SK-N-SH treated with all-trans-retinoic acid at 6 μM for 48 hours (cell line): ENCODE data around the gene HLF.

Experiments
- BACH2 ChIP-seq: fragments of 250-450 bp; sonication (Bioruptor Pico); IDR thresholded peaks from 2 replicates; pipeline ENCODE4 v1.9.0; 2021; ENCODE audit warnings: mild to moderate bottlenecking, borderline replicate concordance
- ISL1 ChIP-seq: fragments of 250-450 bp; sonication (Bioruptor Pico); IDR thresholded peaks from 2 replicates; pipeline ENCODE4 v2.1.2; 2022; ENCODE audit warnings: mild to moderate bottlenecking, moderate library complexity
- ZFP3 ChIP-seq: fragments of 250-450 bp; sonication (Bioruptor Pico); IDR thresholded peaks from 2 replicates; pipeline ENCODE4 v1.5.0; 2020; ENCODE audit warnings: mild to moderate bottlenecking, moderate library complexity
- TF ChIP-seq, protein P1 (sequence below): fragments of 250-450 bp; sonication (Bioruptor Pico); IDR thresholded peaks from 2 replicates; pipeline ENCODE4 v1.5.1; 2020; ENCODE audit warnings: low read depth, mild to moderate bottlenecking, moderate library complexity

DNA sequence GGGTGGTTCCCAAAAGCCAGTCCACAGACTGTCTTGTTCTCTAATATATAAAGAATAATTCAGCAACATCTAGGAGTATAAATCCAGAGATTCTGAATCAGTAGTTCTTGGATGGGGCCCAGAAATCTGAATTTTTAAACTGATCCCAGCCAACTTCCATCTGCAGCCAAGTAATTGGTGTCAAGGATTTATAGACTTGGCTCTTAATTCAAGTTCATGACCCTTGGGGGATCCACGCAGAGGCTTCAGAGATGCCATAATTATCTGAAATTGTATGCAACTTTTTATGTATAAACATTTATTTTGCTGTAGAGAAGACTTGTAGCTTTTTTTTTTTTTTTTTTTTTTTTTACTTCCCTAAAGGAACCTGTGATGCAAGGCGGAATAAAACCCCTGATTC lies 60.6 kb downstream of the HLF start:
- TF ChIP-seq ZFP3 (CRISPR knock-in tag) = no peak
- TF ChIP-seq ISL1 (CRISPR knock-in tag) = no peak
- TF ChIP-seq BACH2 (CRISPR knock-in tag) = no peak
- TF ChIP-seq, protein P1, sequence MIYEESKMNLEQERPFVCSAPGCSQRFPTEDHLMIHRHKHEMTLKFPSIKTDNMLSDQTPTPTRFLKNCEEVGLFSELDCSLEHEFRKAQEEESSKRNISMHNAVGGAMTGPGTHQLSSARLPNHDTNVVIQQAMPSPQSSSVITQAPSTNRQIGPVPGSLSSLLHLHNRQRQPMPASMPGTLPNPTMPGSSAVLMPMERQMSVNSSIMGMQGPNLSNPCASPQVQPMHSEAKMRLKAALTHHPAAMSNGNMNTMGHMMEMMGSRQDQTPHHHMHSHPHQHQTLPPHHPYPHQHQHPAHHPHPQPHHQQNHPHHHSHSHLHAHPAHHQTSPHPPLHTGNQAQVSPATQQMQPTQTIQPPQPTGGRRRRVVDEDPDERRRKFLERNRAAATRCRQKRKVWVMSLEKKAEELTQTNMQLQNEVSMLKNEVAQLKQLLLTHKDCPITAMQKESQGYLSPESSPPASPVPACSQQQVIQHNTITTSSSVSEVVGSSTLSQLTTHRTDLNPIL (CRISPR knock-in tag) = no peak
